ENCODE results near the gene ELK3. TPM values are rescaled to one million over a fixed set of nuclear protein-coding genes. Genes with fewer than 3 reads are reported as not detected.

The ELK3 gene
- polyA plus RNA-seq, 1 experiment = 20.9 TPM

DNA sequence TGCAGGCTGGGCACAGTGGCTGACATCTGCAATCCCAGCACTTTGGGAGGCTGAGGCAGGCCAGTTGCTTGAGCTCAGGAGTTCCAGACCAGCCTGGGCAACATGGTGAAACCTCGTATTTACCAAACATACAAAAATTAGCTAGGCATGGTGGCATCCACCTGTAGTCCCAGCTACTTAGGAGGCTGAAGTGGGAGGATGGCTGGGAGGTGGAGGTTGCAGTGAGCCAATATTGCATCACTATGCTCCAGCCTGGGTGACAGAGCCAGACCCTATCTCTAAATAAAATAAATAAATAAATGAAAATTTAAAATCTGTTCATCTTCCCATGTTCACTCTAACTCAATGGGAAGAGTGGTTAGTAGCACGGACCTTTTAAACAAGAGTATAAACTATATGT is 71.2 kb downstream of the ELK3 start:
- no peaks in the 10 kb centered on the region for H3K27me3 ChIP-seq (ENCODE audit: control insufficient read depth, insufficient read depth, low read length)
- TF ChIP-seq, protein P1, sequence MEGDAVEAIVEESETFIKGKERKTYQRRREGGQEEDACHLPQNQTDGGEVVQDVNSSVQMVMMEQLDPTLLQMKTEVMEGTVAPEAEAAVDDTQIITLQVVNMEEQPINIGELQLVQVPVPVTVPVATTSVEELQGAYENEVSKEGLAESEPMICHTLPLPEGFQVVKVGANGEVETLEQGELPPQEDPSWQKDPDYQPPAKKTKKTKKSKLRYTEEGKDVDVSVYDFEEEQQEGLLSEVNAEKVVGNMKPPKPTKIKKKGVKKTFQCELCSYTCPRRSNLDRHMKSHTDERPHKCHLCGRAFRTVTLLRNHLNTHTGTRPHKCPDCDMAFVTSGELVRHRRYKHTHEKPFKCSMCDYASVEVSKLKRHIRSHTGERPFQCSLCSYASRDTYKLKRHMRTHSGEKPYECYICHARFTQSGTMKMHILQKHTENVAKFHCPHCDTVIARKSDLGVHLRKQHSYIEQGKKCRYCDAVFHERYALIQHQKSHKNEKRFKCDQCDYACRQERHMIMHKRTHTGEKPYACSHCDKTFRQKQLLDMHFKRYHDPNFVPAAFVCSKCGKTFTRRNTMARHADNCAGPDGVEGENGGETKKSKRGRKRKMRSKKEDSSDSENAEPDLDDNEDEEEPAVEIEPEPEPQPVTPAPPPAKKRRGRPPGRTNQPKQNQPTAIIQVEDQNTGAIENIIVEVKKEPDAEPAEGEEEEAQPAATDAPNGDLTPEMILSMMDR (IDR thresholded peaks at IDR 0.05; ENCODE audit: insufficient read depth, low read depth, low read length) = no peak
- POLR2A ChIA-PET = no interaction called here
- DNase-seq (ENCODE audit: low read depth) = no peak
- CTCF ChIA-PET = interaction anchor here (1.4 kb wide), 1 partner anchor 8 kb away, joined by 4 read pairs; no protein-coding TSS in a partner anchor
- no peak overlapping the region for H3K4me3 ChIP-seq (ENCODE audit: low read depth, low read length)
- peaks cover 7% of the 10 kb centered on the region; the same call in 1 of the 2 replicates for H3K36me3 ChIP-seq (ENCODE audit: control insufficient read depth, insufficient read depth, low read length)

DNA sequence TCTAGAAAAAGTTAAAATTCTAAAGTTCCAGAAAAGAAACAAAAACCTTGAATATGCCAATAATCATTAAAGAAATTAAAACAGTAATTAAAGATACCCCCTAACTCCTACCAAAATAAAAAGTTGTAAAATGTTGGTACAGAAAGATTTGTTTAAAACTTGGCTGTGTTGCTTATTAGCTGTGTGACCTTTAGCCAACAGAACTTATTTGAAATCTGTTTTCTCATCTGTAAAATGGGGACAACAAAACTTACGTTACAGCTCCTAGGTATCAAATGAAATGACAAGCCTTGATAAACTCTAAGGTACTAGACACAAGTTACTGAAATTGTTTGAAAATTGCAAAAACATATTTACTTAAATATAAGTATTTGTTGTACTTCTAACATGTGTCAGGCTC is 71.7 kb downstream of the ELK3 start:
- Histone ChIP-seq H3K27me3 (ENCODE audit: control insufficient read depth, insufficient read depth, low read length) (no peaks in the 10 kb centered on the region), H3K36me3 (ENCODE audit: control insufficient read depth, insufficient read depth, low read length) (peaks cover 6% of the 10 kb centered on the region; the same call in 1 of the 2 replicates), H3K4me3 (ENCODE audit: low read depth, low read length) (no peak overlapping the region)
- CTCF ChIA-PET = interaction anchor here (1.4 kb wide), 1 partner anchor 9 kb away, joined by 4 read pairs; no protein-coding TSS in a partner anchor
- TF ChIP-seq, protein P1 (IDR thresholded peaks at IDR 0.05; ENCODE audit: insufficient read depth, low read depth, low read length) = no peak
- DNase-seq (ENCODE audit: low read depth) = no peak
- POLR2A ChIA-PET = no interaction called here

DNA sequence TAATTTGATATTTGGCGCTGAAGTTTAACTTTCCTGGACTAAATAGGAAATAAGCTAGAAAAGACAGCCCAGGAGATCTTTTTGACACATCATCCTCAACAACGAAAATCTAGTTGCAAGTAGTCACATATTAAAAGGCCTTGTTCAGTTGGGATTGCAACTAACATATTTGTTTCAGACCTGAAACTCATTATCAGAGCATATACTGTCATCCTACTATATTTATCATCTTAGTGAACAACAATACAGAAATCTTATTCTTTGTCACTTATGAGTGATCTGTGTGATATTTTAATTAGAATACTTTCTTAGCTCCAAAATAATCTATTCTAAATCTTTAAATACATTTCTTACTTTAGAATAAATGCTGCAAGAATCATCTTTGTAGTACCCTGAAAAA is 72.1 kb downstream of the ELK3 start:
- peaks cover 3% of the 10 kb centered on the region; the same call in 1 of the 2 replicates for H3K36me3 ChIP-seq (ENCODE audit: control insufficient read depth, insufficient read depth, low read length)
- no peak for DNase-seq (ENCODE audit: low read depth)
- POLR2A ChIA-PET = no interaction called here
- TF ChIP-seq, protein P1 (IDR thresholded peaks at IDR 0.05; ENCODE audit: insufficient read depth, low read depth, low read length) = no peak
- no peak overlapping the region for H3K4me3 ChIP-seq (ENCODE audit: low read depth, low read length)
- no peaks in the 10 kb centered on the region for H3K27me3 ChIP-seq (ENCODE audit: control insufficient read depth, insufficient read depth, low read length)
- CTCF ChIA-PET = interaction anchor here (1.4 to 1.6 kb wide), 2 partner anchors 9 to 13 kb away, joined by 3 to 4 read pairs; no protein-coding TSS in a partner anchor

DNA sequence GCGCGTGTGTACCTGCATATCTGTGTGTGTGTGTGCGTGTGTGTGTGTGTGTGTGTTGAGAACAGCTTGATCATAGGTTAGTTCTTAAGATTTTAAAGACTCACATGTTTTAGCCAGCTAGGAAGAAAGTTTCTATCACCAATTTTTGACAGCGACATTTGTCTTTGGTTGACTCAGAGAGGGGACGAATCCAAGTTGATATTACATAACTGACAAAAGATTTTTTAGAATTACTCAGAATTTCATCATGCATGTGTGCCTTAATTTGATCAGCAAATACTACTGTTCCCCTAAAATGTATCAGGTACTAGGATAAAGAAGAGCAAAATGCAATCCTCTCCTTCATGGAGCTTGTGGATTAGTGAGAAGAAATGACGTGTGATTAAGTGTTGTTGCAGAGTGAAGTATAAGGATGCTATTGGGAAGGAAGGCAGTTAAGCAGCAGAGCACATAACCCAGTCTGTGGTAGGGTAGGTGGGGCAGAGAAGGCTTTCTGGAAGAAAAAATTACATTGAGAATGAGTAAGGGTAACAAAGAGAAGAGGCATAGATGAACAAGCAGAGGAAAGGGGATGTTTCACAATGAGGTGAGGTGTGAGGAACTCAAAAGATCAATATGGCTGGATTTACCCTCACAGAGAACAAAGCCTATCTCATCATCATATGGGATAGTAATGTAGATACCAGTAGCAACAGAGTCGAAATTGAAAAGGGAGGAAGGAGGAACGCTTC is 77.5 kb downstream of the ELK3 start:
- POLR2A ChIA-PET = no interaction called here
- CTCF ChIA-PET = interaction anchor here (1.3 to 2.2 kb wide), 3 partner anchors 8 to 128 kb away, joined by 3 to 6 read pairs (median 4); no protein-coding TSS in a partner anchor
- TF ChIP-seq, protein P1 (IDR thresholded peaks at IDR 0.05; ENCODE audit: insufficient read depth, low read depth, low read length) = no peak
- Histone ChIP-seq H3K4me3 (ENCODE audit: low read depth, low read length) (no peak overlapping the region), H3K27me3 (ENCODE audit: control insufficient read depth, insufficient read depth, low read length) (no peaks in the 10 kb centered on the region), H3K36me3 (ENCODE audit: control insufficient read depth, insufficient read depth, low read length) (no peaks in the 10 kb centered on the region; the same call in 1 of the 2 replicates)
- no peak for DNase-seq (ENCODE audit: low read depth)

DNA sequence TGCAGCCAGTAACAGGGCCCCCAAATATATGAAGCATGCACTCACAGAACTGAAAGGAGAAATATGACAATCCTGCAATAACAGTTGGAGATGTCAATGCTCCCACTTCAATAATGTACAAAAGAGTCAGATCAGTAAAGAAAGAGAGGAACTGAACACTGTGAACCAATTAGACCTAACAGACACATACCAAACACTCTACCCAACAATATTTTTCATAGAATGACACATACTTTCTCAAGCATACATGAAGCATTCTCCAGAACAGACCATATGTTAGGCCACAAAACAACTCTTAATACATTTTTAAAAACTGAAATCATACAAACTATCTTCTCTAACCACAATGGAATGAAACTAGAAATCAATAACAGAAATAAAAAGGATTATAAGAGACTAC is 80.2 kb downstream of the ELK3 start:
- ChIA-PET CTCF (no interaction called here), POLR2A (no interaction called here)
- H3K36me3 ChIP-seq (ENCODE audit: control insufficient read depth, insufficient read depth, low read length) = no peaks in the 10 kb centered on the region; the same call in 1 of the 2 replicates
- TF ChIP-seq, protein P1 (IDR thresholded peaks at IDR 0.05; ENCODE audit: insufficient read depth, low read depth, low read length) = no peak
- peak; percentile 10 for DNase-seq (ENCODE audit: low read depth)
- H3K27me3 ChIP-seq (ENCODE audit: control insufficient read depth, insufficient read depth, low read length) = no peaks in the 10 kb centered on the region
- no peak overlapping the region for H3K4me3 ChIP-seq (ENCODE audit: low read depth, low read length)

Measured in BJ (cell line).